Panc1 (cell line): ENCODE measurements around the gene PADI6. TPM values are rescaled to one million over a fixed set of nuclear protein-coding genes. Genes with fewer than 3 reads are reported as not detected.

Source experiments
- ATAC-seq: fragments of 200-7000 bp; cut with Tn5 transposase; 2 replicates; pipeline ENCODE4 v1.9.1; 2020; ENCODE audit warnings: mild to moderate bottlenecking, moderate library complexity
- BruUV-seq: library from RNA; stranded (reverse); fragments of 400-500 nt; replicated peaks from 2 replicates; lab custom pipeline; 2021; lab: Mats Ljungman, UMichigan
- CTCF ChIA-PET: fragments of 300-600 bp; sonication (Branson Sonifier 250); formaldehyde crosslinking; loops from one replicate; lab custom pipeline; 2022; ENCODE audit warnings: antibody characterized with exemption; lab: Charles Lee
- POLR2A ChIA-PET: fragments of 300-600 bp; sonication (Branson Sonifier 250); formaldehyde crosslinking; loops from one replicate; lab custom pipeline; 2022; ENCODE audit warnings: antibody characterized with exemption; lab: Charles Lee
- DNase-seq: peaks from one replicate; pipeline ENCODE4 v3.0.0-alpha.2; 2010; ENCODE audit warnings: low read depth, low spot score
- H3K27ac ChIP-seq: 2 replicates; pipeline ENCODE4 v1.5.1; 2011; ENCODE audit warnings: mild to moderate bottlenecking, low read length, inconsistent platforms
- H3K27me3 ChIP-seq: fragments of 200-500 bp; sonication (Bioruptor generic); 2 replicates; pipeline ENCODE4 v1.6.0; 2014; ENCODE audit warnings: low read length, inconsistent platforms; ENCODE audit not compliant: control insufficient read depth, insufficient read depth
- H3K36me3 ChIP-seq: fragments of 200-500 bp; sonication (Bioruptor generic); 2 replicates; pipeline ENCODE4 v1.5.1; 2014; ENCODE audit warnings: inconsistent platforms, mild to moderate bottlenecking, low read length, moderate library complexity; ENCODE audit not compliant: control insufficient read depth, insufficient read depth
- H3K4me1 ChIP-seq: 2 replicates; pipeline ENCODE4 v1.5.1; 2011; ENCODE audit warnings: inconsistent platforms, mild to moderate bottlenecking, low read length, moderate library complexity; ENCODE audit not compliant: control insufficient read depth, insufficient read depth
- H3K4me3 ChIP-seq, 2 experiments: 2 replicates each; pipeline ENCODE4 v1.5.1; 2011 to 2012; ENCODE audit warnings: low read depth in 2 of 2, low read length in 2 of 2, mild to moderate bottlenecking in 2 of 2, inconsistent platforms in 1 of 2, moderate library complexity in 1 of 2
- H3K9me3 ChIP-seq: fragments of 200-500 bp; sonication (Bioruptor generic); 2 replicates; pipeline ENCODE4 v1.5.1; 2014; ENCODE audit warnings: low read depth, mild to moderate bottlenecking, inconsistent platforms, low read length, moderate library complexity; ENCODE audit not compliant: control insufficient read depth, insufficient read depth
- POLR2AphosphoS5 ChIP-seq: IDR thresholded peaks from 2 replicates; pipeline ENCODE4 v1.6.1; 2012; ENCODE audit warnings: mild to moderate bottlenecking, low read depth, low read length, moderate library complexity
- SIN3A ChIP-seq: IDR thresholded peaks from 2 replicates; pipeline ENCODE4 v1.6.1; 2012; ENCODE audit warnings: low read depth, mild to moderate bottlenecking, low read length, moderate library complexity, borderline replicate concordance; ENCODE audit not compliant: insufficient read depth
- TCF7L2 ChIP-seq: IDR thresholded peaks from 2 replicates; pipeline ENCODE4 v1.6.1; 2011; ENCODE audit warnings: mild to moderate bottlenecking, low read depth, low read length, inconsistent platforms
- in situ Hi-C: cut with HindIII; loops from 2 replicates; pipeline ENCODE4 v1.10.0; 2016; ENCODE audit warnings: low sequenced_read_pairs, low pct_unique_long_range_greater_than_20kb
- intact Hi-C: fragments of 100-400 bp; cut with micrococcal nuclease; formaldehyde crosslinking; loops from one replicate; pipeline ENCODE4 v1.10.0; 2022; ENCODE audit not compliant: unreplicated experiment
- total RNA-seq: library from RNA; stranded (reverse); gene quantifications from one replicate; pipeline ENCODE4 v1.2.1, GENCODE V29; 2021; ENCODE audit not compliant: unreplicated experiment
- TF ChIP-seq, protein P1 (sequence below), 2 experiments: IDR thresholded peaks; 2 replicates each; pipeline ENCODE4 v1.6.1; 2011 to 2012; ENCODE audit warnings: low read depth in 2 of 2, control low read depth in 1 of 2, low read length in 1 of 2, mild to moderate bottlenecking in 1 of 2, moderate library complexity in 1 of 2; ENCODE audit not compliant: insufficient read depth in 1 of 2
- TF ChIP-seq, protein P2 (sequence below): fragments of 450-650 bp; IDR thresholded peaks from 2 replicates; pipeline ENCODE4 v1.5.1; 2017; ENCODE audit warnings: mild to moderate bottlenecking

PADI6 gene
- total RNA-seq, 1 experiment from 2014 or later = not detected

DNA sequence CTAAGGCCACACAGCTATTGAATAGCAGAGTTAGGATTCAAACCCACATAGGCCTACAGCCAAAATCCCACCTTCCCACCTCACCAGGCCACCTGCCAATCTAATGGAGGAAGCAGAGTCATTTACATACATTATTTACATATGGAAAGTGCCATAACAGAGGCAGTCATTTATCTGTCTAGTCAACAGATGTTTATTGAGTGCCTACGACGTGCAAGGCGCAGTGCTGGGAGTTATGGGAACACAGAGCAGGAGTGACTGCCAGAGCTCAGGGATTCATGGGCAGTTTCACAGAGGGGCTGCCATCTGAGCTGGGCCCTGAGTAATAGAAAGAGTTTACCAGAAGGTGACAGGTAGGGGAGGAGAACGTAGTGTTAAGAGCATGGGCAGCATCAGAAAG lies 10.3 kb upstream of the PADI6 start:
- in situ Hi-C loops (no loop called here), intact Hi-C loops (no loop called here)
- no TSS peak for BruUV-seq
- no peaks in the 10 kb centered on the region for H3K9me3 ChIP-seq
- TF ChIP-seq TCF7L2 (no peak), POLR2AphosphoS5 (no peak), SIN3A (no peak)
- TF ChIP-seq, protein P1, sequence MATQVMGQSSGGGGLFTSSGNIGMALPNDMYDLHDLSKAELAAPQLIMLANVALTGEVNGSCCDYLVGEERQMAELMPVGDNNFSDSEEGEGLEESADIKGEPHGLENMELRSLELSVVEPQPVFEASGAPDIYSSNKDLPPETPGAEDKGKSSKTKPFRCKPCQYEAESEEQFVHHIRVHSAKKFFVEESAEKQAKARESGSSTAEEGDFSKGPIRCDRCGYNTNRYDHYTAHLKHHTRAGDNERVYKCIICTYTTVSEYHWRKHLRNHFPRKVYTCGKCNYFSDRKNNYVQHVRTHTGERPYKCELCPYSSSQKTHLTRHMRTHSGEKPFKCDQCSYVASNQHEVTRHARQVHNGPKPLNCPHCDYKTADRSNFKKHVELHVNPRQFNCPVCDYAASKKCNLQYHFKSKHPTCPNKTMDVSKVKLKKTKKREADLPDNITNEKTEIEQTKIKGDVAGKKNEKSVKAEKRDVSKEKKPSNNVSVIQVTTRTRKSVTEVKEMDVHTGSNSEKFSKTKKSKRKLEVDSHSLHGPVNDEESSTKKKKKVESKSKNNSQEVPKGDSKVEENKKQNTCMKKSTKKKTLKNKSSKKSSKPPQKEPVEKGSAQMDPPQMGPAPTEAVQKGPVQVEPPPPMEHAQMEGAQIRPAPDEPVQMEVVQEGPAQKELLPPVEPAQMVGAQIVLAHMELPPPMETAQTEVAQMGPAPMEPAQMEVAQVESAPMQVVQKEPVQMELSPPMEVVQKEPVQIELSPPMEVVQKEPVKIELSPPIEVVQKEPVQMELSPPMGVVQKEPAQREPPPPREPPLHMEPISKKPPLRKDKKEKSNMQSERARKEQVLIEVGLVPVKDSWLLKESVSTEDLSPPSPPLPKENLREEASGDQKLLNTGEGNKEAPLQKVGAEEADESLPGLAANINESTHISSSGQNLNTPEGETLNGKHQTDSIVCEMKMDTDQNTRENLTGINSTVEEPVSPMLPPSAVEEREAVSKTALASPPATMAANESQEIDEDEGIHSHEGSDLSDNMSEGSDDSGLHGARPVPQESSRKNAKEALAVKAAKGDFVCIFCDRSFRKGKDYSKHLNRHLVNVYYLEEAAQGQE (IDR thresholded peaks at IDR 0.05; ENCODE audit: insufficient read depth in 1 of 2, low read depth in 2 of 2, low read length in 1 of 2) = no peak
- TF ChIP-seq, protein P2, sequence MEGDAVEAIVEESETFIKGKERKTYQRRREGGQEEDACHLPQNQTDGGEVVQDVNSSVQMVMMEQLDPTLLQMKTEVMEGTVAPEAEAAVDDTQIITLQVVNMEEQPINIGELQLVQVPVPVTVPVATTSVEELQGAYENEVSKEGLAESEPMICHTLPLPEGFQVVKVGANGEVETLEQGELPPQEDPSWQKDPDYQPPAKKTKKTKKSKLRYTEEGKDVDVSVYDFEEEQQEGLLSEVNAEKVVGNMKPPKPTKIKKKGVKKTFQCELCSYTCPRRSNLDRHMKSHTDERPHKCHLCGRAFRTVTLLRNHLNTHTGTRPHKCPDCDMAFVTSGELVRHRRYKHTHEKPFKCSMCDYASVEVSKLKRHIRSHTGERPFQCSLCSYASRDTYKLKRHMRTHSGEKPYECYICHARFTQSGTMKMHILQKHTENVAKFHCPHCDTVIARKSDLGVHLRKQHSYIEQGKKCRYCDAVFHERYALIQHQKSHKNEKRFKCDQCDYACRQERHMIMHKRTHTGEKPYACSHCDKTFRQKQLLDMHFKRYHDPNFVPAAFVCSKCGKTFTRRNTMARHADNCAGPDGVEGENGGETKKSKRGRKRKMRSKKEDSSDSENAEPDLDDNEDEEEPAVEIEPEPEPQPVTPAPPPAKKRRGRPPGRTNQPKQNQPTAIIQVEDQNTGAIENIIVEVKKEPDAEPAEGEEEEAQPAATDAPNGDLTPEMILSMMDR = no peak
- CTCF ChIA-PET = interaction anchor here (0.7 kb wide), 1 partner anchor 411 kb away, joined by 4 read pairs; no protein-coding TSS in a partner anchor
- H3K27me3 ChIP-seq = no peaks in the 10 kb centered on the region
- no peaks in the 10 kb centered on the region for H3K36me3 ChIP-seq
- no peak overlapping the region for H3K27ac ChIP-seq
- no peak overlapping the region for H3K4me3 ChIP-seq
- ATAC-seq = no peak
- DNase-seq = no peak
- H3K4me1 ChIP-seq = no peaks in the 10 kb centered on the region
- POLR2A ChIA-PET = no interaction called here

DNA sequence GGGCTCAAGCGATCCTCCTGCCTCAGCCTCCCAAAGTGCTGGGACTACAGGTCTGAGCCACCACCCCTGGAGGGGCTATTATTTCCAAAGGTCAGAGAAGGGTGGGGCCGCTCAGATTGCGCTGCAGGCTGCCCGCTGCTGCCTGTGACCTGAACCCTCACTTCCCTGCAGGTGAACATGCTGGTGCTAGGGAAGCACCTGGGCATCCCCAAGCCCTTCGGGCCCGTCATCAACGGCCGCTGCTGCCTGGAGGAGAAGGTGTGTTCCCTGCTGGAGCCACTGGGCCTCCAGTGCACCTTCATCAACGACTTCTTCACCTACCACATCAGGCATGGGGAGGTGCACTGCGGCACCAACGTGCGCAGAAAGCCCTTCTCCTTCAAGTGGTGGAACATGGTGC lies 8.6 kb upstream of the PADI6 start:
- Histone ChIP-seq H3K27ac (no peak overlapping the region), H3K27me3 (no peaks in the 10 kb centered on the region), H3K36me3 (no peaks in the 10 kb centered on the region), H3K9me3 (no peaks in the 10 kb centered on the region), H3K4me3 (no peak overlapping the region), H3K4me1 (no peaks in the 10 kb centered on the region)
- TF ChIP-seq TCF7L2 (no peak), SIN3A (no peak), POLR2AphosphoS5 (no peak)
- TF ChIP-seq, protein P2 = no peak
- TF ChIP-seq, protein P1 (IDR thresholded peaks at IDR 0.05; ENCODE audit: insufficient read depth in 1 of 2, low read depth in 2 of 2, low read length in 1 of 2) = no peak
- ATAC-seq (no peak), DNase-seq (no peak)
- POLR2A ChIA-PET = no interaction called here
- no TSS peak for BruUV-seq
- CTCF ChIA-PET = no interaction called here
- intact Hi-C loops (no loop called here), in situ Hi-C loops (no loop called here)
